Brain microvascular endothelial cell (primary cell): ENCODE data around the gene RAX2.

Experiments used
- DNase-seq: peaks from one replicate; pipeline ENCODE4 v3.0.0-alpha.2; 2020
- H3K27ac ChIP-seq: fragments of 250-450 bp; sonication (Bioruptor Pico); 2 replicates; pipeline ENCODE4 v1.5.1; 2020; ENCODE audit warnings: mild to moderate bottlenecking, moderate library complexity
- H3K27me3 ChIP-seq: fragments of 250-450 bp; sonication (Bioruptor Pico); replicated peaks from 2 replicates; pipeline ENCODE4 v1.5.1; 2020; ENCODE audit warnings: mild to moderate bottlenecking
- H3K36me3 ChIP-seq: fragments of 250-450 bp; sonication (Bioruptor Pico); replicated peaks from 2 replicates; pipeline ENCODE4 v1.5.1; 2020; ENCODE audit warnings: mild to moderate bottlenecking
- H3K4me3 ChIP-seq: 2 replicates; pipeline ENCODE4 v1.5.1; 2011; ENCODE audit warnings: low read depth, mild to moderate bottlenecking, control low read depth, low read length, moderate library complexity
- in situ Hi-C: cut with HindIII; loops from 2 replicates; pipeline ENCODE4 v1.10.0; 2017; ENCODE audit warnings: low sequenced_read_pairs, low pct_ligation_motif_present
- TF ChIP-seq, protein P1 (sequence below): IDR thresholded peaks from 2 replicates; pipeline ENCODE4 v1.5.1; 2011; ENCODE audit warnings: low read depth, mild to moderate bottlenecking, moderate library complexity, low read length, control low read depth, inconsistent platforms; ENCODE audit errors: missing control alignments

Gene RAX2

GRCh38 chr19:3804429-3804828, 32.4 kb upstream of the RAX2 start:
- TF ChIP-seq, protein P1, sequence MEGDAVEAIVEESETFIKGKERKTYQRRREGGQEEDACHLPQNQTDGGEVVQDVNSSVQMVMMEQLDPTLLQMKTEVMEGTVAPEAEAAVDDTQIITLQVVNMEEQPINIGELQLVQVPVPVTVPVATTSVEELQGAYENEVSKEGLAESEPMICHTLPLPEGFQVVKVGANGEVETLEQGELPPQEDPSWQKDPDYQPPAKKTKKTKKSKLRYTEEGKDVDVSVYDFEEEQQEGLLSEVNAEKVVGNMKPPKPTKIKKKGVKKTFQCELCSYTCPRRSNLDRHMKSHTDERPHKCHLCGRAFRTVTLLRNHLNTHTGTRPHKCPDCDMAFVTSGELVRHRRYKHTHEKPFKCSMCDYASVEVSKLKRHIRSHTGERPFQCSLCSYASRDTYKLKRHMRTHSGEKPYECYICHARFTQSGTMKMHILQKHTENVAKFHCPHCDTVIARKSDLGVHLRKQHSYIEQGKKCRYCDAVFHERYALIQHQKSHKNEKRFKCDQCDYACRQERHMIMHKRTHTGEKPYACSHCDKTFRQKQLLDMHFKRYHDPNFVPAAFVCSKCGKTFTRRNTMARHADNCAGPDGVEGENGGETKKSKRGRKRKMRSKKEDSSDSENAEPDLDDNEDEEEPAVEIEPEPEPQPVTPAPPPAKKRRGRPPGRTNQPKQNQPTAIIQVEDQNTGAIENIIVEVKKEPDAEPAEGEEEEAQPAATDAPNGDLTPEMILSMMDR = no peak
- H3K27me3 ChIP-seq = peaks cover 23% of the 10 kb centered on the region
- H3K36me3 ChIP-seq = no peaks in the 10 kb centered on the region
- H3K27ac ChIP-seq = no peak overlapping the region
- H3K4me3 ChIP-seq = no peak overlapping the region
- in situ Hi-C loops = no loop called here
- no peak for DNase-seq

DNA sequence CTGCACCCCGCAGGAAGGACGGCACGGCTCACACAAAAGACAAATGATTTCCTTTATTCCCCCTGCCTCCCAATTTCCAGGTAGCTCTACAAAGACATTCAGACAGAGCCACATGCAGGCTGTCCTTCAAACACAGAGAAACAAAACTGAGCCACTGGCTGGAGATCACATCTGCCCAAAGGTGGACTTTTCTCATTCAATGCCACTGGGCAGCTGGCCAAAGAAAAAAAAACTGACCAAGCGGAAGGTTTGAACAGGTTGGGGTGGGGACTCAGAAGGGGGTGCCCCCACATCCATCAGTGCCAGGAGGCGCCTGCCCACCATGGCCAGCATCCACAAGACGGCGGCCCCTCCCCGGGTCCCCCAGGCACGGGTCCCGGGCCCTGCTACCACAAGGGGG, 32.0 kb upstream of the RAX2 start:
- Histone ChIP-seq H3K4me3 (no peak overlapping the region), H3K36me3 (no peaks in the 10 kb centered on the region), H3K27ac (no peak overlapping the region), H3K27me3 (peaks cover 23% of the 10 kb centered on the region)
- DNase-seq = no peak
- in situ Hi-C loops = no loop called here
- TF ChIP-seq, protein P1 = no peak

GRCh38 chr19:3803114-3803888, 31.3 kb upstream of the RAX2 start:
- in situ Hi-C loops = no loop called here
- H3K27ac ChIP-seq = no peak overlapping the region
- TF ChIP-seq, protein P1 = no peak
- no peak for DNase-seq
- H3K36me3 ChIP-seq = no peaks in the 10 kb centered on the region
- H3K27me3 ChIP-seq = peaks cover 23% of the 10 kb centered on the region
- H3K4me3 ChIP-seq = no peak overlapping the region

- in situ Hi-C loops = no loop called here
- peak; percentile 4 for DNase-seq
- no peak overlapping the region for H3K4me3 ChIP-seq
- H3K27ac ChIP-seq = no peak overlapping the region
- peaks cover 23% of the 10 kb centered on the region for H3K27me3 ChIP-seq
- TF ChIP-seq, protein P1 = peak; percentile 47
- H3K36me3 ChIP-seq = no peaks in the 10 kb centered on the region
Measured at GRCh38 chr19:3801412-3802096, 29.5 kb upstream of the RAX2 start.

DNA sequence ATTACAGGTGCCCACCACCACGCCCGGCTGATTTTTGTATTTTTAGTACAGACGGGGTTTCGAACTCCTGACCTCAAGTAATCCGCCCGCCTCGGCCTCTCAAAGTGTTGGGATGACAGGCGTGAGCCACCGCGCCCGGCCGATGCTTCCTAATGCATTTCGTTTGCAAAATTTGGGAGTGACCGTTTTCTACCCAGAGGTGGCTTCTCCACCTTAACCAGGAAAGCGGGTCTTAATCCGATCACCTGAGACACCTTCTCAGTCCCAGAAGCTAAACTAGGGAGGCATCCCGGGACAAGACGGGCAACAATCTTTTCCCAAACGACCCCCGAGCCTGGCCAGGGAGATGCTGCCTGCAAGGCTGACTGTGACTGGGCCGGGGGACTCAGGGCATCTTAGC, 29.0 kb upstream of the RAX2 start:
- H3K27me3 ChIP-seq = peaks cover 23% of the 10 kb centered on the region

More for the DNA sequence above, 29.0 kb upstream of the RAX2 start:
- Histone ChIP-seq H3K27ac (no peak overlapping the region), H3K4me3 (no peak overlapping the region), H3K36me3 (no peaks in the 10 kb centered on the region)
- DNase-seq = no peak
- TF ChIP-seq, protein P1 = no peak
- in situ Hi-C loops = no loop called here
